Colonic mucosa (tissue), 4 donors: ENCODE results near the gene FABP2. TPM values are rescaled to one million over a fixed set of nuclear protein-coding genes. Genes with fewer than 3 reads are reported as not detected.

ENCODE experiments used
- DNase-seq: peaks from one replicate; pipeline ENCODE4 v3.0.0-alpha.2; 2020
- H3K27ac ChIP-seq: fragments of 200-600 bp; one replicate; pipeline ENCODE4 v1.8.0; 2021
- H3K27me3 ChIP-seq: fragments of 200-600 bp; one replicate; pipeline ENCODE4 v1.8.0; 2021
- H3K36me3 ChIP-seq: fragments of 200-600 bp; one replicate; pipeline ENCODE4 v1.8.0; 2021
- H3K4me1 ChIP-seq: fragments of 200-600 bp; one replicate; pipeline ENCODE4 v1.8.0; 2021; ENCODE audit warnings: mild to moderate bottlenecking
- H3K4me3 ChIP-seq: fragments of 200-600 bp; one replicate; pipeline ENCODE4 v1.8.0; 2021
- H3K9ac ChIP-seq, 2 donors: one replicate each; pipeline ENCODE4 v1.7.0; 2013; ENCODE audit warnings: control low read depth in 2 of 2, low read depth in 2 of 2, low read length in 2 of 2
- H3K9me3 ChIP-seq: fragments of 200-600 bp; one replicate; pipeline ENCODE4 v1.8.0; 2021
- CTCF ChIP-seq: fragments of 200-600 bp; IDR thresholded peaks from one replicate; pipeline ENCODE4 v1.8.0; 2022; ENCODE audit warnings: antibody characterized with exemption, mild to moderate bottlenecking
- intact Hi-C: fragments of 100-400 bp; cut with DNase I; formaldehyde crosslinking; loops from one replicate; pipeline ENCODE4 v1.14.1; 2022
- total RNA-seq, 2 donors: library from RNA; stranded (reverse); fragmentation: NEBNext Ultra II Directional in 1 of 2; extraction: Animal tissue kit (Norgen Biotek cat#: 25700) in 1 of 2; gene quantifications; one replicate each; pipeline ENCODE4 v1.2.1, GENCODE V29; 2021
- donor health status: healthy.
- donor health status: DM: no; HTN: no; CAD: no.
- donor health status: DM: no; HTN: no; CAD: no.

The FABP2 gene
- total RNA-seq, 2 donors from 2014 or later: 36.3 to 70.4 TPM

GRCh38 chr4:119315036-119315435, 6.9 kb downstream of the FABP2 start:
- intact Hi-C loops: loop anchor here (10.0 kb wide), 1 partner anchor 310 kb away; the partner anchor contains the start of gene PDE5A
- Histone ChIP-seq H3K27me3 (no peaks in the 10 kb centered on the region), H3K4me1 (no peaks in the 10 kb centered on the region), H3K9ac (no peak overlapping the region), H3K27ac (no peak overlapping the region), H3K9me3 (no peaks in the 10 kb centered on the region), H3K36me3 (no peaks in the 10 kb centered on the region), H3K4me3 (no peak overlapping the region)
- no peak for TF ChIP-seq CTCF
- DNase-seq: no peak

DNA sequence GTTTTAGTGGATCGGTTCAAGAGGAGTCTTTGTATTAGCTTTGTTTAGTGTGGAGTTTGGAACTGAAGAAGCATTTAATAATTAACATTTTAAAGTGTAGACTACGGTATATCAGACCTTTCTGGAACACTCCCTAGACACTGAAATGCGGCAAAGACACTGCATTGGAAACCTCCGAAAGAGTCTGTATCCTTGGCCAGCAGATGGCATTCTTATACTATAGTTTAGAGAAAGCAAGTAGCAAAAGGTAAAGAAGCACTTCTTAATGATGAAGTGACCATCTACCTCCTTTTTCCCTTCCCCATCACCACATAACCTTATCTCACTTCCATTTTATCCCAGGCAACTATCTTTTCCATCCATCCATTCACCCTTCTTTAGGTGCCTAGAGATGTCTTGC, 7.6 kb downstream of the FABP2 start:
- no peaks in the 10 kb centered on the region for H3K4me1 ChIP-seq
- no peaks in the 10 kb centered on the region for H3K36me3 ChIP-seq
- no peak overlapping the region for H3K9ac ChIP-seq
- H3K9me3 ChIP-seq: no peaks in the 10 kb centered on the region
- no peak overlapping the region for H3K27ac ChIP-seq
- no peak overlapping the region for H3K4me3 ChIP-seq
- H3K27me3 ChIP-seq: no peaks in the 10 kb centered on the region
- no peak for DNase-seq
- intact Hi-C loops: loop anchor here (5.0 to 10.0 kb wide), 2 partner anchors 310 to 743 kb away; partner anchors contain the start of gene PDE5A
- no peak for TF ChIP-seq CTCF

DNA sequence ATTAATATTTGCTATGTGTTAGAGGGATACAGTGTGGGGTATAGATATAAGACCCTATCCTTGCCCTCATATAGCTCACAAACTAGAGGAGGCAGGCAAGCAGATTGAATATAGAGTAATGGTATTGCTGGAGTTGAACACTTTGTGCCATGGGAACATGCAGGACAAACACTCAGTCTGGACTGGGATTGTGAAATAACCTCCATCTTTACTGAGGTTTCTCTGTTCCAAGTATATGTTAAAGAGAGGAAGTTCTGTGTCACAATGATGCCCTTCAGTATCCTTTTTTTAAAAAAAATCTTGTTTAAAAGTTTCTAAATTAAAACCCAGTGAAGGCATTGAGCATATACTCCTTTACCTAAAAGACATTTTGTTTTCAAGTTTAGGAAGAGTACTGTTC, 8.7 kb downstream of the FABP2 start:
- no peak for TF ChIP-seq CTCF
- no peaks in the 10 kb centered on the region for H3K36me3 ChIP-seq
- no peaks in the 10 kb centered on the region for H3K27me3 ChIP-seq
- DNase-seq: no peak
- intact Hi-C loops: loop anchor here (5.0 to 10.0 kb wide), 2 partner anchors 312 to 744 kb away; partner anchors contain the start of gene PDE5A
- H3K9ac ChIP-seq: no peak overlapping the region
- no peaks in the 10 kb centered on the region for H3K9me3 ChIP-seq
- no peak overlapping the region for H3K4me3 ChIP-seq
- H3K27ac ChIP-seq: no peak overlapping the region
- no peaks in the 10 kb centered on the region for H3K4me1 ChIP-seq

- TF ChIP-seq CTCF: no peak
- H3K9me3 ChIP-seq: no peaks in the 10 kb centered on the region
- DNase-seq: no peak
- no peaks in the 10 kb centered on the region for H3K36me3 ChIP-seq
- no peak overlapping the region for H3K27ac ChIP-seq
- H3K9ac ChIP-seq: no peak overlapping the region
- no peak overlapping the region for H3K4me3 ChIP-seq
- H3K4me1 ChIP-seq: no peaks in the 10 kb centered on the region
- intact Hi-C loops: loop anchor here (5.0 to 10.0 kb wide), 2 partner anchors 314 to 746 kb away; partner anchors contain the start of gene PDE5A
- H3K27me3 ChIP-seq: no peaks in the 10 kb centered on the region
These were observed 11.1 kb downstream of the FABP2 start for GRCh38 chr4:119310826-119311225.

GRCh38 chr4:119307606-119308005, 14.3 kb downstream of the FABP2 start:
- Histone ChIP-seq H3K9me3 (no peaks in the 10 kb centered on the region), H3K9ac (no peak overlapping the region), H3K27me3 (no peaks in the 10 kb centered on the region), H3K36me3 (no peaks in the 10 kb centered on the region), H3K4me3 (no peak overlapping the region), H3K4me1 (no peaks in the 10 kb centered on the region), H3K27ac (no peak overlapping the region)
- no peak for DNase-seq
- no peak for TF ChIP-seq CTCF
- intact Hi-C loops: no loop called here
